ENCODE results near the gene KMT5B. TPM values are rescaled to one million over a fixed set of nuclear protein-coding genes. Genes with fewer than 3 reads are reported as not detected.
A peak's percentile ranks its signal among the peaks of the same experiment; 100 is the strongest.

Gene KMT5B
- total and polyA plus RNA-seq, 2 of the 13 experiments (the other 11 are each of a cell fraction or from before 2014, with no cell fraction given), result 17.6 to 23.7 TPM

- TF ChIP-seq ZNF674 (CRISPR knock-in tag; IDR thresholded peaks at IDR 0.05; ENCODE audit: low read depth) (no peak), NFE2L1 (CRISPR knock-in tag; IDR thresholded peaks at IDR 0.05; ENCODE audit: borderline replicate concordance) (no peak), BATF2 (CRISPR knock-in tag; IDR thresholded peaks at IDR 0.05) (0 out of 2 replicates have a peak, but pooled peaks have one; percentile 14), GPN1 (CRISPR knock-in tag; IDR thresholded peaks at IDR 0.05; ENCODE audit: borderline replicate concordance) (no peak), SRSF1 (optimal IDR thresholded peaks at IDR 0.05; ENCODE audit: low read depth, low read length) (peak; percentile 9), ZBTB26 (CRISPR knock-in tag; IDR thresholded peaks at IDR 0.05; ENCODE audit: borderline replicate concordance) (no peak), ZNF333 (CRISPR knock-in tag; IDR thresholded peaks at IDR 0.05; ENCODE audit: borderline replicate concordance) (peak; percentile 33; the same call in 1 of the 2 replicates), ZNF234 (CRISPR knock-in tag; conservative IDR thresholded peaks at IDR 0.05) (no peak), SMARCE1 (IDR thresholded peaks at IDR 0.05; ENCODE audit: borderline replicate concordance) (no peak), SNAPC2 (CRISPR knock-in tag; IDR thresholded peaks at IDR 0.05) (no peak; the same call in 1 of the 2 replicates), MATR3 (CRISPR knock-in tag; IDR thresholded peaks at IDR 0.05) (0 out of 2 replicates have a peak, but pooled peaks have one; percentile 23), HNF4G (IDR thresholded peaks at IDR 0.05; ENCODE audit: borderline replicate concordance, low read depth, low read length) (no peak), HNF4G (CRISPR knock-in tag; IDR thresholded peaks at IDR 0.05; ENCODE audit: borderline replicate concordance, low read depth) (no peak), AGO2 (optimal IDR thresholded peaks at IDR 0.05; ENCODE audit: low read depth, low read length) (peak; percentile 40), ZNF326 (CRISPR knock-in tag; IDR thresholded peaks at IDR 0.05; ENCODE audit: borderline replicate concordance) (no peak), ATF7 (IDR thresholded peaks at IDR 0.05) (no peak), ATF7 (CRISPR knock-in tag; IDR thresholded peaks at IDR 0.05) (peak; percentile 16; the same call in 1 of the 2 replicates), ZEB1 (IDR thresholded peaks at IDR 0.05; ENCODE audit: insufficient replicate concordance, low read depth) (no peak), GTF2F1 (IDR thresholded peaks at IDR 0.05; ENCODE audit: low read length) (no peak), MXD1 (CRISPR knock-in tag; IDR thresholded peaks at IDR 0.05) (0 out of 2 replicates have a peak, but pooled peaks have one; percentile 10), ZNF883 (CRISPR knock-in tag; IDR thresholded peaks at IDR 0.05; ENCODE audit: not compliant biosample characterization) (no peak), FOXA3 (CRISPR knock-in tag; IDR thresholded peaks at IDR 0.05) (no peak), ZNF572 (CRISPR knock-in tag; IDR thresholded peaks at IDR 0.05) (0 out of 2 replicates have a peak, but pooled peaks have one; percentile 38), FOXP4 (CRISPR knock-in tag; IDR thresholded peaks at IDR 0.05) (no peak)
These were observed 1.3 kb upstream of the KMT5B start (continued) for GRCh38 chr11:68214173-68215086.

Data from HepG2 (cell line).